SK-N-MC (cell line): ENCODE data around the gene KPNA2.
"Not testable (repeated sequence)": the region's sequence is repeated elsewhere in the genome, so short reads cannot be mapped to it uniquely, and the experiment has no call there.

Experiments used
- DNase-seq: peaks from one replicate; pipeline ENCODE4 v3.0.0-alpha.2; 2011; ENCODE audit warnings: low read depth, low spot score
- H3K27ac ChIP-seq: fragments of 200-600 bp; sonication (generic); 2 replicates; pipeline ENCODE4 v1.5.1; 2016; ENCODE audit warnings: mixed run types
- H3K36me3 ChIP-seq: fragments of 200-600 bp; sonication (generic); 2 replicates; pipeline ENCODE4 v1.6.1; 2017; ENCODE audit warnings: antibody characterized with exemption, low read length, mixed read lengths; ENCODE audit not compliant: insufficient read depth
- H3K4me3 ChIP-seq: fragments of 200-600 bp; sonication (generic); 2 replicates; pipeline ENCODE4 v1.5.1; 2016
- H3K9ac ChIP-seq: fragments of 200-600 bp; sonication (generic); 2 replicates; pipeline ENCODE4 v1.8.0; 2017; ENCODE audit warnings: mixed run types, mixed read lengths; ENCODE audit not compliant: insufficient read length
- H3K9me3 ChIP-seq: fragments of 200-600 bp; sonication (generic); 2 replicates; pipeline ENCODE4 v1.6.1; 2017; ENCODE audit warnings: low read depth, mild to moderate bottlenecking, antibody characterized with exemption, low read length, moderate library complexity, mixed read lengths
- EZH2 ChIP-seq: fragments of 200-600 bp; sonication (generic); IDR thresholded peaks from one replicate; pipeline ENCODE4 v1.6.1; 2017; ENCODE audit warnings: antibody characterized with exemption
- FOXP2 ChIP-seq: optimal IDR thresholded peaks from 2 replicates; pipeline ENCODE3; 2011; ENCODE audit warnings: mild to moderate bottlenecking, moderate library complexity; ENCODE audit not compliant: insufficient read depth; ENCODE audit errors: extremely low read length, control extremely low read depth
- POLR2AphosphoS5 ChIP-seq: IDR thresholded peaks from 2 replicates; pipeline ENCODE4 v1.6.1; 2012; ENCODE audit warnings: mild to moderate bottlenecking, low read depth, low read length, borderline replicate concordance

Gene KPNA2

DNA sequence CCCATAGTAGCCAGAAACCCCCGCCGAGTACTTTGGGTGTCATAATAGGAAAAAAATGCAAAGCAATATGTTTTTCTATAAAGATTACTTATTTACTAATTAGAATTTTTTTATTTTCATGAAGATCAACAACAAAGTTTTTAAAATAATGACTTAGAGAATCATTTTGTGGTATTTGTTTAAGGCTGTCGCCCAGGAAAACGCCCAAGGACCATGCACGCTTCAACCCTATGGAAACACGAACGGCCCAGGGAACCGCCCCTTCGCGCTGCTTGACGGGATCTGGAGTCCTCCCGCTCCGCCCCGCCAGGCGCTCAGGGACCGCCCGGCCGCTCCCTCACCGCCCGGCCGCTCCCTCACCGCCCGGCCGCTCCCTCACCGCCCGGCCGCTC, 408 bp upstream of the KPNA2 start:
- peak overlapping the region; percentile 64; the same call in 1 of the 2 replicates for H3K27ac ChIP-seq
- peak overlapping the region; percentile 65 for H3K9ac ChIP-seq
- DNase-seq: peak; percentile 56
- H3K9me3 ChIP-seq: no peaks in the 10 kb centered on the region
- H3K36me3 ChIP-seq: peaks cover 39% of the 10 kb centered on the region
- peak overlapping the region; percentile 50 for H3K4me3 ChIP-seq
- no peak for TF ChIP-seq FOXP2
- no peak for TF ChIP-seq POLR2AphosphoS5
- TF ChIP-seq EZH2: no peak

DNA sequence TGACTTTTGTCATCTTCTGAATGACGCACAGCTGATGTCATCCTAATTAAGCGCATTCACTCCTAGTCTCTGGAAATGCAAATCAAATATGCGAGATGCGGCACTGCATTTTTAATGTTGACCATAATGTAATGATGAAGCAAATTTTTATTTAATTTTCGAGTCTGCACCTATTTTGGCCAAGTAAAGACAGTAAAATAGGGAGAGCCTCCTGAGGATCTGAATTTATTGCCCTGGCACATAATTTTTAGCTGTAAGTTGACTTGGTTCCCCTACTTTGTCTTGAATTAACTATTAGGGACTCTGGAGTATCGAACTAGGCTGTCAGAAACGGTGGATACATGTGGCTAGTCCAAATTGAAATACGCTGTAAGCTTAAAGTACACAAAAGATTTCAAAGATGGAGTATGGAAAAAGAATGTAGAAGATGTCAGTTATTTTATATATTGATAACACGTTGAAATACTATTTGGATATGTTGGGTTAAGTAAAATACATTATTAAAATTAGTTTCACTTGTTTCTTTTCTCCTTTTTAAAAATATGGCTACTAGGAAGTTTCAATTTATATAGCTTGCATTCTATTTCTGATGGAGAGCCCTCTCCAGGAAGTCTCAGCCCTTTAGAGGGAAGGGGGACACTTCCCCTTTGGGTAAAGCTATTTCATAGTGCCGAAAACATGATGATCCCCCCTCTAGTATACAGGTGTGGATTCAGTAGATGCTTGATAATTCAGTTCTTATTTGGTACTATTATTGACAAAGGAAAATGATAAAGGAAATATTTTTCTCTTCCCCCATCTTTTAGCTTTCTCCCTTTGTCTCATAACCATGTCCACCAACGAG, 991 bp downstream of the KPNA2 start:
- no peaks in the 10 kb centered on the region for H3K9me3 ChIP-seq
- H3K4me3 ChIP-seq: peak overlapping the region; percentile 100
- TF ChIP-seq FOXP2 (no peak), EZH2 (no peak)
- peak overlapping the region; percentile 99 for H3K9ac ChIP-seq
- peaks cover 53% of the 10 kb centered on the region for H3K36me3 ChIP-seq
- H3K27ac ChIP-seq: peak overlapping the region; percentile 89
- DNase-seq: no peak

DNA sequence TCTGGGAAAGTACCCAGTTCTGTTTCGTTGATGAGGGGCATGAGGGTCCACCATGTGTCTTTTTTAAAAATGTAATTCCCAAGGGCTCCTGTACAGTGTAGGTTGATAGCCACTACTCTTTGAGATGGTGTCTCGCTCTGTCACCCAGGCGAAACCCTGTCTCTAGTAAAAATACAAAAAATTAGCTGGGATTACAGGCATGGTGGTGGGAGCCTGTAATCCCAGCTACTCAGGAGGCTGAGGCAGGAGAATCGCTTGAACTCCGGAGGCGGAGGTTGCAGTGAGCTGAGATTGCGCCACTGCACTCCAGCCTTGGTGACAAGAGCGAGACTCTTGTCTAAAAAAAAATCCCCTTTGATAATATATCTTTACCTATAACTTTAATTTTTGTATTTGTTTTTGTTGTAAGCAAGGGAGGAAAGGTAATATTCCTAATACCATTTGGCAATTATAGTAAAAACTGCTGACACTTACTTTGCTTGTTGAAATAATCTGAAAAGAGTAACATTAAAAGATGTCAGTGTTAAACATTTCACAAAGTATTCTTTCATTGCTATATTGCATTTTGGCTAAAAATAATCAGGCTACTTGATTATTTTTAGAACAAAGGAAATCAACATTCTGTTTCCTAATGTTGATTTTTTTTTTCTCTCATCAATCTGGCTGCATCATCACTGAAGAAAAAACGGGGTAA, 11.8 kb downstream of the KPNA2 start:
- TF ChIP-seq FOXP2: no peak
- Histone ChIP-seq H3K27ac (peak overlapping the region; percentile 74), H3K9me3 (no peaks in the 10 kb centered on the region), H3K4me3 (no peak overlapping the region), H3K9ac (no peak overlapping the region), H3K36me3 (peaks cover 58% of the 10 kb centered on the region)
- no peak for DNase-seq

DNA sequence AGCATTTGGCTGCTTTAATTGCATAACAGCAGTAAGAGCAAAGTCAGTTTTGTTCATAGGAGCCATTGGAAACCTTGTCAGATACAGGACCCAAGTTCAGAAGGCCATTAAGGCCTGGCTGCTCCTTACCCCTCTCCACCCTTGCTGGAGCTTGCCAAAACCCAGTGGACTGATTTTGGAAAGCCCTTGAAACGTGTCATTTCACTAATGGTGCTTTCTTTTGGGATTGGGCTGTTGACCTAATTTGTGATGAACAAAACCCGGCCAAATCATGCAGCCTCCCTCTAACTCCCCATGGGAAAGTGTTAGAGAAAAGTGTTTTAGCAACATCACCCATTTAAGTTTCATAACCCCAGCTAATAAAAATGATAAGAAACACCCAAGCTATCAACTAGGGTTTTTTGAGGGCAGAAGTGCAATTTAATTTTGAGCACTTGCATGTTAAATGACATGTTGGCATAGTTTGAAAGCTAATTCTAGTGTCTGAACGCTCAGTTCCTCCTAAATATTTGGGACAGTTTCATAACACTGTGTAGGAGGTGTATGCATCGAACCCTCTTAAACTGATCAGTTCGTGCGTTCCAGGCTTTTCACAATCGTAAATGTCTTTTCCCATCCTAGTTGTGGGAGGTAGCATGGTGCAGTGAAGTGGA, 12.5 kb downstream of the KPNA2 start:
- not testable (repeated sequence) for DNase-seq, H3K9me3 ChIP-seq, H3K9ac ChIP-seq, H3K4me3 ChIP-seq
- peaks cover 51% of the 10 kb centered on the region for H3K36me3 ChIP-seq
- H3K27ac ChIP-seq: peak overlapping the region; percentile 74

DNA sequence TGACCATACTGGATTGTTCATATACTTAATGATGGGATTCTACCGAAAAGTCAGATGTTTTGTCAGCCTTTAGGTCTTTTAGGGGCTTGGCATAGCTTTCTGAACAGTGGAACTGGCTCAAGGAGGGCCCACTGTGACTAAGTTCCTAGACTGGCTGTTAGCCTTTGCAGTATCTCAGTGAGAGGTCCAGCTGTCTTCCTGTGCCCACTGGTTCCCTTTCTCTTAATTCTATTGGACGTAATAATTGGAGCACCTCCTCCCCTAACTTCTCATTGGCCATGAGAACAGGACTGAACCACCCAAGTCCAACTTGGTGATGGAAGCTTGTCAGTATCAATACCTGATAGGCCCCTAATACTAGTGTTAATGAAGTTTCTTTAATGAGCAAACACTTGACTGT, 13.5 kb downstream of the KPNA2 start:
- H3K4me3 ChIP-seq: no peak overlapping the region
- no peak for DNase-seq
- no peak overlapping the region for H3K9ac ChIP-seq
- peak overlapping the region; percentile 42; the same call in 1 of the 2 replicates for H3K27ac ChIP-seq
- peaks cover 41% of the 10 kb centered on the region for H3K36me3 ChIP-seq
- TF ChIP-seq FOXP2: no peak
- TF ChIP-seq POLR2AphosphoS5: 0 out of 2 replicates have a peak, but pooled peaks have one; percentile 6
- TF ChIP-seq EZH2: no peak
- no peaks in the 10 kb centered on the region for H3K9me3 ChIP-seq

DNA sequence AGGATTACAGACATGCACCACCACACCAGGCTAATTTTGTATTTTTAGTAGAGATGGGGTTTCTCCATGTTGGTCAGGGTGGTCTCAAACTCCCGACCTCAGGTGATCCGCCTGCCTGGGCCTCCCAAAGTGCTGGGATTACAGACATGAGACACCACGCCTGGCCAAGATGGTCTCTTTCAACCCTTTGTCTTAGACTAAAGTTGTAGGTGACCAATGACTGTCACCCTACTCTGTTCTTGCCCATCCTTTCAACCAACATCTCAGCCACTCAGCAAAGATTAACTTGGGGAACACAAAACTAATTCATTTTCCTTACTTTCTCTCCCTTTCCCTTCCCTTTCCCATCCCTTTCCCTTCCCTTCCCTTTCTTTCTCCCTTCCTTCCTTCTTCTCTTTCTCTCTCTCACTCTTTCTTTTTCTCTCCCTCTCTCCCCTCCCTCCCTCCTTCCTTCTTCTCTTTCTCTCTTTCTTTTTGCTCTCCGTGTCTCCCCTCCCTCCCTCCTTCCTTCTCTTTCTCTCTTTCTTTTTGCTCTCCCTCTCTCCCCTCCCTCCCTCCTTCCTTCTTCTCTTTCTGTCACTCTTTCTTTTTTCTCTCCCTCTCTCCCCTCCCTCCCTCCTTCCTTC, 14.4 kb downstream of the KPNA2 start:
- not testable (repeated sequence) for DNase-seq, H3K9me3 ChIP-seq

DNA sequence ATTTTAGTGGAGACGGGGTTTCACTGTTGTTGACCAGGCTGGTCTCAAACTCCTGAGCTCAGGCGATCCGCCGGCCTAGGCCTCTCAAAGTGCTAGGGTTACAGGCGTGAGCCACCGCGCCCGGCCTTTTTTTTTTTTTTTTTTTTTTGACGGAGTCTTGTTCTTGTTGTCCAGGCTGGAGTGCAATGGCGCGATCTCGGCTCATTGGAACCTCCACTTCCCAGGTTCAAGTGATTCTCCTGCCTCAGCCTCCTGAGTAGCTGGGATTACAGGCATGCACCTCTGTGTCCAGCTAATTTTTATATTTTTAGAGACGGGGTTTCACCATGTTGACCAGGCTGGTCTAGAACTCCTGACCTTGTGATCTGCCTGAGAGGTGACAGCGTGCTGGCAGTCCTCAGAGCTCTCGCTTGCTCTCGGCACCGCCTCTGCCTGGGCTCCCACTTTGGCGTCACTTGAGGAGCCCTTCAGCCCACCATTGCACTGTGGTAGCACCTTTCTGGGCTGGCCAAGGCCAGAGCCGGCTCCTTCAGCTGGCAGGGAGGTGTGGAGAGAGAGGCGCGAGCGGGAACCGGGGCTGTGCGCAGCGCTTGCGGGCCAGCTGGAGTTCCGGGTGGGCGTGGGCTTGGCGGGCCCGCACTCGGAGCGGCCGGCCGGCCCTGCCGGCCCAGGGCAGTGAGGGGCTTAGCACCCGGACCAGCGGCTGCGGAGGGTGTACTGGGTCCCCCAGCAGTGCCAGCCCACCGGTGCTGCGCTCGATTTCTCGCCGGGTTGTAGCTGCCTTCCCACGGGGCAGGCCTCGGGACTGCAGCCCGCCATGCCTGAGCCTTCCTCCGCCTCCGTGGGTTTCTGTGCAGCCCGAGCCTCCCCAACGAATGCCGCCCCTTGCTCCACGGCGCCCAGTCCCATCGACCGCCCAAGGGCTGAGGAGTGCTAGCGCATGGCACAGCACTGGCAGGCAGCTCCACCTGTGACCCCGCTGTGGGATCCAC, 16.1 kb downstream of the KPNA2 start:
- peaks cover 15% of the 10 kb centered on the region for H3K36me3 ChIP-seq
- H3K27ac ChIP-seq, H3K4me3 ChIP-seq, H3K9me3 ChIP-seq, DNase-seq, H3K9ac ChIP-seq: not testable (repeated sequence)

More for the DNA sequence above, 14.4 kb downstream of the KPNA2 start:
- H3K27ac ChIP-seq: peak overlapping the region; percentile 42; the same call in 1 of the 2 replicates
- not testable (repeated sequence) for H3K9ac ChIP-seq, H3K4me3 ChIP-seq
- H3K36me3 ChIP-seq: peaks cover 32% of the 10 kb centered on the region

DNA sequence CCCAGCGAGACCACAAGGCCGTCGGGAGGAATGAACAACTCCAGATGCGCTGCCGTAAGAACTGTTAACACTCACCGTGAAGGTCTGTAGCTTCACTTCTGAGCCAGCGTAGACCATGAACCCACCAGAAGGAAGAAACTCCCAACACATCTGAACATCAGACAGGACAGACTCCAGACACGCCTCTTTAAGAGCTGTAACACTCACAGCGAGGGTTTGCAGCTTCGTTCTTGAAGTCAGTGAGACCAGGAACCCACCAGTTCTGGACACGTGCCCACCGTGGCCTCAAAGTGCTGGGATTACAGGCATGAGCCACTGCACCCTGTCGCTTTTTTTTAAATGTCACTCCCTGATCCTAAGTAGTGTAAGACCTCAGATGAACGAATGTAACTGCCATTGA, 17.3 kb downstream of the KPNA2 start:
- Histone ChIP-seq H3K4me3 (no peak overlapping the region), H3K27ac (peak overlapping the region; percentile 99), H3K9ac (no peak overlapping the region), H3K9me3 (no peaks in the 10 kb centered on the region), H3K36me3 (peaks cover 3% of the 10 kb centered on the region)
- no peak for DNase-seq
- TF ChIP-seq POLR2AphosphoS5: no peak
- TF ChIP-seq EZH2: no peak
- TF ChIP-seq FOXP2: no peak
